ENCODE data around the gene TM7SF2.

- TF ChIP-seq EZH2phosphoT487 (IDR thresholded peaks at IDR 0.05; ENCODE audit: insufficient read depth, low read depth) (no peak), EZH2 (IDR thresholded peaks at IDR 0.05; ENCODE audit: insufficient read depth, poor library complexity, severe bottlenecking) (no peak)
These were observed 32.8 kb upstream of the TM7SF2 start for GRCh38 chr11:65078786-65079342.
